CD4-positive, alpha-beta T cell (primary cell): Measurements from ENCODE around the gene GRIPAP1. TPM values are rescaled to one million over a fixed set of nuclear protein-coding genes. Genes with fewer than 3 reads are reported as not detected.

ENCODE experiments used
- ATAC-seq: fragments of 200-7000 bp; cut with Tn5 transposase; one replicate; pipeline ENCODE4 v1.10.0; 2022; ENCODE audit warnings: mild to moderate bottlenecking; ENCODE audit not compliant: poor library complexity
- CTCF ChIA-PET: fragments of 350-600 bp; sonication (Branson Sonifier 250); formaldehyde crosslinking; loops from one replicate; lab custom pipeline; 2021; ENCODE audit warnings: antibody characterized with exemption, inconsistent platforms; lab: Charles Lee
- POLR2A ChIA-PET: fragments of 350-600 bp; sonication (Branson Sonifier 250); formaldehyde crosslinking; loops from one replicate; lab custom pipeline; 2021; ENCODE audit warnings: antibody characterized with exemption, inconsistent platforms; lab: Charles Lee
- DNase-seq, 14 experiments: peaks; one replicate each; pipeline ENCODE4 v3.0.0-alpha.2; 2013 to 2020; ENCODE audit warnings: mixed read lengths in 2 of 14
- H3K27ac ChIP-seq, 2 donors: one replicate each; pipeline versions ENCODE4 v1.5.1 to v1.7.0; 2013; ENCODE audit warnings: low read length in 2 of 2, low read depth in 1 of 2, mild to moderate bottlenecking in 1 of 2
- H3K27me3 ChIP-seq, 2 experiments: 1 replicate in 1 of 2; 2 replicates in 1 of 2; pipeline versions ENCODE4 v1.6.1 to v1.7.0; 2013; ENCODE audit warnings: low read length in 2 of 2, control low read depth in 1 of 2, mild to moderate bottlenecking in 1 of 2, moderate library complexity in 1 of 2; ENCODE audit not compliant: insufficient read depth in 2 of 2, control insufficient read depth in 1 of 2
- H3K36me3 ChIP-seq: one replicate; pipeline ENCODE4 v1.6.1; 2013; ENCODE audit warnings: low read length, control low read depth; ENCODE audit not compliant: insufficient read depth
- H3K4me1 ChIP-seq: one replicate; pipeline ENCODE4 v1.6.1; 2013; ENCODE audit warnings: low read length, control low read depth; ENCODE audit not compliant: insufficient read depth
- H3K4me3 ChIP-seq: one replicate; pipeline ENCODE4 v1.5.1; 2013; ENCODE audit warnings: mild to moderate bottlenecking, low read length, moderate library complexity
- H3K9me3 ChIP-seq, 2 experiments: 1 replicate in 1 of 2; 2 replicates in 1 of 2; pipeline versions ENCODE4 v1.6.1 to v1.7.0; 2013; ENCODE audit warnings: low read length in 2 of 2, mild to moderate bottlenecking in 2 of 2, control low read depth in 1 of 2, moderate library complexity in 1 of 2; ENCODE audit not compliant: control insufficient read depth in 1 of 2, insufficient read depth in 1 of 2
- H3K27ac Mint-ChIP-seq: one replicate; pipeline ENCODE4 v1.8.0; 2020; ENCODE audit warnings: mixed read lengths
- H3K27me3 Mint-ChIP-seq: one replicate; pipeline ENCODE4 v1.8.0; 2021; ENCODE audit warnings: mixed read lengths
- H3K36me3 Mint-ChIP-seq: one replicate; pipeline ENCODE4 v1.8.0; 2021; ENCODE audit warnings: low read depth, mixed read lengths
- H3K4me1 Mint-ChIP-seq: one replicate; pipeline ENCODE4 v1.8.0; 2021; ENCODE audit warnings: low read depth, mixed read lengths
- H3K4me3 Mint-ChIP-seq: one replicate; pipeline ENCODE4 v1.8.0; 2020; ENCODE audit warnings: mild to moderate bottlenecking, mixed read lengths
- H3K9me3 Mint-ChIP-seq: one replicate; pipeline ENCODE4 v1.8.0; 2020; ENCODE audit warnings: mixed read lengths
- CTCF ChIP-seq: fragments of 200-600 bp; IDR thresholded peaks from one replicate; pipeline ENCODE4 v1.8.0; 2022; ENCODE audit warnings: antibody characterized with exemption, mild to moderate bottlenecking
- intact Hi-C, 2 experiments: fragments of 100-400 bp; cut with DNase I in 1 of 2; cut with micrococcal nuclease in 1 of 2; formaldehyde crosslinking; loops; one replicate each; pipeline versions ENCODE4 v1.15.1 to v1.9.0; 2023 to 2025; cut with DNase I, micrococcal nuclease
- total RNA-seq, 174 experiments: library from RNA in 2 of 174; stranded (reverse) in 2 of 174; gene quantifications; one replicate each; pipeline ENCODE4 v1.2.3 and lab custom pipeline; 2021 to 2026

Gene GRIPAP1
- total RNA-seq, 2 experiments from 2014 or later: 100 to 101 TPM

GRCh38 chrX:48957477-48957826, 44.6 kb downstream of the GRIPAP1 start, which contains the start of gene OTUD5:
Gene OTUD5, minus strand, starts transcription at chrX:48957607. Its CDS starts 37 bp downstream, at chrX:48957570.
- Histone ChIP-seq H3K27ac (peak within 1 kb of the TSS; percentile 93 to 98), H3K27me3 (no peaks in the 10 kb centered on the region), H3K36me3 (peaks cover 31% of the 10 kb centered on the region), H3K9me3 (no peaks in the 10 kb centered on the region), H3K4me3 (peak within 1 kb of the TSS; percentile 70), H3K4me1 (peaks cover 60% of the 10 kb centered on the region)
- Mint-ChIP-seq H3K4me1 (peaks cover 56% of the 10 kb centered on the region), H3K27me3 (no peaks in the 10 kb centered on the region), H3K36me3 (peaks cover 53% of the 10 kb centered on the region), H3K9me3 (no peaks in the 10 kb centered on the region), H3K4me3 (peak within 1 kb of the TSS; percentile 99), H3K27ac (peak within 1 kb of the TSS; percentile 99)
- no peak for TF ChIP-seq CTCF
- ChIA-PET POLR2A (interaction anchor here (1.2 to 5.4 kb wide), 31 partner anchors 9 to 1740 kb away, joined by 3 to 150 read pairs (median 12); partner anchors contain the start of genes GRIPAP1, HDAC6, KCND1 and PIM2), CTCF (interaction anchor here (1.7 kb wide), 1 partner anchor 66 kb away, joined by 4 read pairs; no protein-coding TSS in a partner anchor)
- peak in 13 of 14 experiments; percentile 55 to 87 (median 72) for DNase-seq
- ATAC-seq: peak; percentile 33
- intact Hi-C loops: loop anchor here (1.0 to 10.0 kb wide), 7 partner anchors 40 to 360 kb away; partner anchors contain the start of genes HDAC6 (in 2 of the 2), GRIPAP1 (in 1 of the 2), PIM2 (in 1 of the 2) and TFE3 (in 1 of the 2)

GRCh38 chrX:48956728-48957414, 45.2 kb downstream of the GRIPAP1 start:
- peaks cover 62% of the 10 kb centered on the region for H3K4me1 ChIP-seq
- peaks cover 31% of the 10 kb centered on the region for H3K36me3 ChIP-seq
- no peak for TF ChIP-seq CTCF
- ATAC-seq (peak; percentile 15), DNase-seq (peak in 11 of 14 experiments; percentile 27 to 93 (median 47))
- no peaks in the 10 kb centered on the region for H3K9me3 ChIP-seq
- peaks cover 58% of the 10 kb centered on the region for H3K36me3 Mint-ChIP-seq
- peak overlapping the region; percentile 99 for H3K27ac Mint-ChIP-seq
- POLR2A ChIA-PET: interaction anchor here (0.5 to 5.4 kb wide), 15 partner anchors 18 to 809 kb away, joined by 3 to 150 read pairs (median 22); partner anchors contain the start of genes GRIPAP1, HDAC6, PIM2 and PQBP1
- CTCF ChIA-PET: interaction anchor here (1.0 to 1.7 kb wide), 3 partner anchors 11 to 66 kb away, joined by 3 to 4 read pairs (median 3); partner anchors contain the start of gene KCND1
- peak overlapping the region; percentile 62 to 68 for H3K27ac ChIP-seq
- no peaks in the 10 kb centered on the region for H3K9me3 Mint-ChIP-seq
- intact Hi-C loops: loop anchor here (1.0 to 10.0 kb wide), 7 partner anchors 40 to 360 kb away; partner anchors contain the start of genes HDAC6 (in 2 of the 2), GRIPAP1 (in 1 of the 2), PIM2 (in 1 of the 2) and TFE3 (in 1 of the 2)
- no peaks in the 10 kb centered on the region for H3K27me3 Mint-ChIP-seq
- peak overlapping the region; percentile 70 for H3K4me3 ChIP-seq
- peaks cover 62% of the 10 kb centered on the region for H3K4me1 Mint-ChIP-seq
- peak overlapping the region; percentile 88 for H3K4me3 Mint-ChIP-seq
- H3K27me3 ChIP-seq: no peaks in the 10 kb centered on the region

- Mint-ChIP-seq H3K27ac (no peak overlapping the region), H3K9me3 (no peaks in the 10 kb centered on the region), H3K4me1 (peaks cover 41% of the 10 kb centered on the region), H3K27me3 (no peaks in the 10 kb centered on the region), H3K36me3 (peaks cover 30% of the 10 kb centered on the region), H3K4me3 (no peak overlapping the region)
- H3K36me3 ChIP-seq: peaks cover 20% of the 10 kb centered on the region
- peaks cover 71% of the 10 kb centered on the region for H3K4me1 ChIP-seq
- H3K27ac ChIP-seq: no peak overlapping the region
- H3K27me3 ChIP-seq: no peaks in the 10 kb centered on the region
- POLR2A ChIA-PET: interaction anchor here (1.2 to 1.5 kb wide), 3 partner anchors 9 to 10 kb away, joined by 3 to 7 read pairs (median 4); partner anchors contain the start of gene OTUD5
- H3K4me3 ChIP-seq: no peak overlapping the region
- TF ChIP-seq CTCF: no peak
- intact Hi-C loops: loop anchor here in 1 of 2 experiments (5.0 kb wide), 1 partner anchor 36 kb away; the partner anchor contains the start of gene SLC35A2
- H3K9me3 ChIP-seq: no peaks in the 10 kb centered on the region
- CTCF ChIA-PET: interaction anchor here (1.4 kb wide), 1 partner anchor 11 kb away, joined by 3 read pairs; no protein-coding TSS in a partner anchor
- DNase-seq (no peak), ATAC-seq (no peak)
These were observed 53.5 kb downstream of the GRIPAP1 start for GRCh38 chrX:48948589-48948988.
